BLaER1 treated with 17β-estradiol and CSF1 and Interleukin-3, amounts not matched to agents 10 nM and 100 nM (cell line): Measurements from ENCODE around the gene SOCS3.
A peak's percentile ranks its signal among the peaks of the same experiment; 100 is the strongest.

Experiments used
- H3K27ac ChIP-seq, 11 experiments: shearing (Covaris generic); formaldehyde crosslinking; 2 replicates each; pipeline ENCODE4 v1.8.1; 2022
- H3K27me3 ChIP-seq, 11 experiments: shearing (Covaris generic); formaldehyde crosslinking; 2 replicates each; pipeline ENCODE4 v1.8.1; 2022
- H3K36me3 ChIP-seq, 11 experiments: shearing (Covaris generic); formaldehyde crosslinking; 2 replicates each; pipeline ENCODE4 v1.8.1; 2022
- H3K4me1 ChIP-seq, 10 experiments: shearing (Covaris generic); formaldehyde crosslinking; 2 replicates each; pipeline ENCODE4 v1.8.1; 2022
- H3K4me2 ChIP-seq, 11 experiments: shearing (Covaris generic); formaldehyde crosslinking; 2 replicates each; pipeline ENCODE4 v1.8.1; 2022
- H3K4me3 ChIP-seq, 10 experiments: shearing (Covaris generic); formaldehyde crosslinking; 2 replicates each; pipeline ENCODE4 v1.8.1; 2022
- H3K9ac ChIP-seq, 11 experiments: shearing (Covaris generic); formaldehyde crosslinking; 2 replicates each; pipeline ENCODE4 v1.8.1; 2022
- H3K9me3 ChIP-seq, 11 experiments: shearing (Covaris generic); formaldehyde crosslinking; replicated peaks in 1 of 11; 2 replicates each; pipeline ENCODE4 v1.8.1; 2022
- H4K20me1 ChIP-seq, 11 experiments: shearing (Covaris generic); formaldehyde crosslinking; 2 replicates each; pipeline ENCODE4 v1.8.1; 2022
- Cebpa-rat ChIP-seq, 11 experiments: shearing (Covaris generic); IDR thresholded peaks; 2 replicates each; pipeline ENCODE4 v1.8.1; 2022

The SOCS3 gene

DNA sequence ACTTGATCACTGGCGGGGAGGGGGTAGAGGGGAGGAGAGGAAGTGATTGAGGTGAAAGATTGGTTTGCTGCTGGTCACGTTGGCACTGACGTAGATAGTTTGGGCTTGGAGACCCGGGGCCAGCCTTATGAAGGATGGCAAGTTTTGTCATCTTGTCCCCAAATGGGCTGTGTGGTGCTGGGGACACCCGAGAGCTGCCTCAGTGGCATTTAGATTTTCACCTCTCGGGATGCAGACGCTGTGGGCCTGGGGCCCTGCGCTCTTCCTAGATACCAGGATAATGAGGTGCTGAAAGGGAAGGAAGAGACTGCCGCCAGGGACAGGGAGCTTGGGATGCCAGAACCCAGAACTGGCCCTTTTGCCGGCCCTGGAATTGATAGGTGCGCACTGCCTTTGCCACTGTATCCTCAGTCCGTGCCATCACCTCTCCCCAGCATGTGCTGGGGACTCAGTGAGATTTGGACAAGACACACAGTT, 1.4 kb upstream of the SOCS3 start:
- TF ChIP-seq Cebpa-rat (IDR thresholded peaks at IDR 0.05): no peak

DNA sequence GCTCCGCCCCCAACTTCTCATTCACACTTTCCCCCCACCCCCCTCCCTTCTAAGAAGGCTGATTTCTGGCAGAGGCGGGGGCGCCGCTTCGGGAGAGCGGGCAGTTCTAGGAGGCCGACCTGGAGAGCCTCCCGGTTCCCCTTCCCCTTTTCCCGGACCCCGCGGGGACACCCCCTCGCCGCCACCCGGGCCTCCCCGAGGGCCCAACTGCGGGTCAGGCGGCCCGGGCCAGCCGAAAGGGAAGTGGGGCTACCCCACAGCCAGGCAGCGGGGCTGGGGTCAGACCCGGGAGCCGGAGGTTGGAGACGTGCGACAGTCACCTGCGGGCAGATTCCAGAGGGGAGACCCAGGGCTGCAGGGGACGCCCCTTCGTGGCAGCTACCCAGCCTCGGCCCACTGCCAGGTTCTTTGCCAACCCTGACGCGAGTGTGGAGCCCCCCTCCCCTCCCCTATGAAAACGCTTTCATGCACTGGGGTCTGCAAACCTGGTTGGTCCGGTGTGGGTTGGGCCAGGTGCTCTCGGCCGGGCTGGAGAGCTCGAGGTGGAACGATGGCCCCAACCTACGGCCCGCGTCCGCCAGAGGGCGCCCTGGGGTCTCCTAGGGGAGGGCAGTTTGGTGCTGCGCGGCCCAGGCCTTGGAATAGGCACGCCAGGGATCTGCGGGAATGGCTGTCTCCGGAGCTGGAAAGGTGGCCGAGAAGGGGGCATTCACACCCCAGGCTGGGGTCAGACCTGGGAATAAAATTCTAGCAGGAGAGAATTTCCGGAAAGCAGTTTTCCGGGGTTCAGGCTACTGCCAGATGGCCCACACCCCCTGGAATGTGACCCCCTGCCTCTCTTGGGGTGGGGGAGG, 721 bp upstream of the SOCS3 start:
- peak overlapping the region; percentile 84 to 99 (median 97) for H3K4me2 ChIP-seq
- peaks cover 28 to 90% (median 56%) of the 10 kb centered on the region in 10 experiments for H3K4me1 ChIP-seq
- peaks cover 23 to 43% (median 36%) of the 10 kb centered on the region in 11 experiments for H4K20me1 ChIP-seq
- peak overlapping the region; percentile 55 to 100 (median 71) for H3K4me3 ChIP-seq
- H3K27ac ChIP-seq: peak overlapping the region; percentile 52 to 93 (median 71); a peak in 21 of 22 replicates
- peaks cover 0 to 58% (median 46%) of the 10 kb centered on the region in 11 experiments; a peak in 18 of 22 replicates for H3K27me3 ChIP-seq
- TF ChIP-seq Cebpa-rat (IDR thresholded peaks at IDR 0.05): no peak
- H3K9ac ChIP-seq: peak overlapping the region; percentile 65 to 98 (median 77)
- H3K9me3 ChIP-seq: peaks cover 0 to 21% (median 0%) of the 10 kb centered on the region in 11 experiments; a peak in 4 of 22 replicates
- peaks cover 0 to 38% (median 0%) of the 10 kb centered on the region in 11 experiments; a peak in 11 of 22 replicates for H3K36me3 ChIP-seq

More for the DNA sequence above, 1.4 kb upstream of the SOCS3 start:
- peak overlapping the region in 9 of 11 experiments; percentile 8 to 99 (median 97); a peak in 14 of 22 replicates for H3K4me2 ChIP-seq
- H3K27ac ChIP-seq: peak overlapping the region in 3 of 11 experiments; percentile 6 to 93 (median 91); a peak in 3 of 22 replicates
- H3K4me3 ChIP-seq: no peak overlapping the region
- H3K9ac ChIP-seq: peak overlapping the region in 3 of 11 experiments; percentile 95 to 98 (median 96); a peak in 2 of 22 replicates
- peaks cover 0 to 31% (median 0%) of the 10 kb centered on the region in 11 experiments; a peak in 11 of 22 replicates for H3K36me3 ChIP-seq
- H3K9me3 ChIP-seq: peaks cover 0 to 21% (median 0%) of the 10 kb centered on the region in 11 experiments; a peak in 4 of 22 replicates
- H3K27me3 ChIP-seq: peaks cover 0 to 51% (median 40%) of the 10 kb centered on the region in 11 experiments; a peak in 18 of 22 replicates
- H3K4me1 ChIP-seq: peaks cover 35 to 90% (median 56%) of the 10 kb centered on the region in 10 experiments
- H4K20me1 ChIP-seq: peaks cover 23 to 36% (median 30%) of the 10 kb centered on the region in 11 experiments

DNA sequence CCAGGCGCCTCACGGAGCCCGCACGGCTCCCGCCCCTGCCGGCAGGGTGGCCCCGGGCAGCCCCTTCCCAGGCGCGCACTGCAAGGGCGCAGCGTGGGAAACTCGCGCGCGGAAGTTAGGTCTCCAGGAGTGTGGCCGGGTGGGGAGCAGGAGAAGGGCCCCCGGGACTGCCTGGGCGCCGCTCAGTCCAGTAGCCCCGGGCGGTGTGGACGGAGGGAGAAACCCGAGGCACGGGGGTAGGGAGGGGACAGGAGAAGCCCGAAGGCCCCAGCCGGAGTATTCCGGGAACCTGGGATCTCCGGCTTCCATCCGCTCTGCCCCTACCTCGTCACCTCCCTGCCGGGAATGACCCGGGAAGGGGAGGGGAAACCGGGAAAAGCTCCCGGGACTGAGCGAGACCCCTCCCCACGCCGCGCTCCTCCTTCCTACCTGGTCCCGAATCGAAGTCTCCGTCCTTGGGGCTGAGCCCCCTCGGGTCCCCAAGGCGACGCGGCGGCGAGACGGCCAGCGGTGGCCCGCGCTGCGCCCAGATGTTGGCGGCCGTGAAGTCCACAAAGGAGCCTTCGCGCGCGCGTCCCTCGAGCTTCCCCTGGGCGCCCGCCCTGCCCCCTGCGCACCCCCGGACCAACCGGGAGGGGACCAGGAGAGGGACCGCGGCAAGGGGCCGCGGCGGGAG, 418 bp downstream of the SOCS3 start:
- H3K27ac ChIP-seq: peak overlapping the region in 10 of 11 experiments; percentile 34 to 95 (median 76); a peak in 18 of 22 replicates
- peaks cover 0 to 21% (median 0%) of the 10 kb centered on the region in 11 experiments; a peak in 4 of 22 replicates for H3K9me3 ChIP-seq
- H4K20me1 ChIP-seq: peaks cover 23 to 54% (median 38%) of the 10 kb centered on the region in 11 experiments
- peak overlapping the region; percentile 95 to 100 (median 99) for H3K4me2 ChIP-seq
- peak overlapping the region; percentile 57 to 100 (median 82) for H3K4me3 ChIP-seq
- H3K36me3 ChIP-seq: peaks cover 0 to 46% (median 0%) of the 10 kb centered on the region in 11 experiments; a peak in 11 of 22 replicates
- H3K4me1 ChIP-seq: peaks cover 17 to 90% (median 52%) of the 10 kb centered on the region in 10 experiments
- no peak for TF ChIP-seq Cebpa-rat (IDR thresholded peaks at IDR 0.05)
- H3K27me3 ChIP-seq: peaks cover 0 to 65% (median 58%) of the 10 kb centered on the region in 11 experiments; a peak in 18 of 22 replicates
- peak overlapping the region; percentile 65 to 98 (median 77) for H3K9ac ChIP-seq

DNA sequence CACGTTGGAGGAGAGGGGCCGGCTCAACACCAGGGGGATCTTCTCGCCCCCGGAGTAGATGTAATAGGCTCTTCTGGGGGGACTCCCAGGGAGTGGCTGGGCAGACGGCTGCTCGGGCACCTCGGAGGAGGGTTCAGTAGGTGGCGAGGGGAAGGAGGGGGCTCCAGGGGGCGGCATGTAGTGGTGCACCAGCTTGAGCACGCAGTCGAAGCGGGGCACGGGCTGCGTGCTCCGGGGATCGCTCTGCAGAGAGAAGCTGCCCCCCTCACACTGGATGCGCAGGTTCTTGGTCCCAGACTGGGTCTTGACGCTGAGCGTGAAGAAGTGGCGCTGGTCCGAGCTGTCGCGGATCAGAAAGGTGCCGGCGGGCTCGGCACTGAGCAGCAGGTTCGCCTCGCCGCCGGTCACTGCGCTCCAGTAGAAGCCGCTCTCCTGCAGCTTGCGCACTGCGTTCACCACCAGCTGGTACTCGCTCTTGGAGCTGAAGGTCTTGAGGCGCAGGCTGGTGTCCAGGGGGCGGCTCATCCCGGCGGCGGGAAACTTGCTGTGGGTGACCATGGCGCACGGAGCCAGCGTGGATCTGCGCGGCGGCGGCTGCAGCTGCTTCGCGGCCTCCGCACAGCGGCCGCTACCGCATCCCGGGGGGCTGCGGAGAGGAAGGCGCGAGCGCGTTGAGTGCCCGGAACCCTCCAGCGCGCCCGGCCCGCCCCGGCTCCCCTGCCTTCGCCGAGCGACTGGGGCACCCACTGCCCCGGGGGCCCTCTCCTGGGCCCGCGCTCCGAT, 1.1 kb downstream of the SOCS3 start:
- Histone ChIP-seq H3K9ac (peak overlapping the region; percentile 65 to 98 (median 77); a peak in 20 of 22 replicates), H4K20me1 (peaks cover 23 to 61% (median 38%) of the 10 kb centered on the region in 11 experiments), H3K4me3 (peak overlapping the region; percentile 57 to 100 (median 82)), H3K9me3 (peaks cover 0 to 21% (median 0%) of the 10 kb centered on the region in 11 experiments; a peak in 4 of 22 replicates), H3K27ac (peak overlapping the region in 6 of 11 experiments; percentile 71 to 95 (median 92); a peak in 13 of 22 replicates), H3K4me2 (peak overlapping the region; percentile 95 to 100 (median 99)), H3K36me3 (peaks cover 0 to 46% (median 0%) of the 10 kb centered on the region in 11 experiments; a peak in 11 of 22 replicates), H3K27me3 (peaks cover 0 to 72% (median 64%) of the 10 kb centered on the region in 11 experiments; a peak in 18 of 22 replicates), H3K4me1 (peaks cover 13 to 90% (median 53%) of the 10 kb centered on the region in 10 experiments)
- TF ChIP-seq Cebpa-rat (IDR thresholded peaks at IDR 0.05): no peak

DNA sequence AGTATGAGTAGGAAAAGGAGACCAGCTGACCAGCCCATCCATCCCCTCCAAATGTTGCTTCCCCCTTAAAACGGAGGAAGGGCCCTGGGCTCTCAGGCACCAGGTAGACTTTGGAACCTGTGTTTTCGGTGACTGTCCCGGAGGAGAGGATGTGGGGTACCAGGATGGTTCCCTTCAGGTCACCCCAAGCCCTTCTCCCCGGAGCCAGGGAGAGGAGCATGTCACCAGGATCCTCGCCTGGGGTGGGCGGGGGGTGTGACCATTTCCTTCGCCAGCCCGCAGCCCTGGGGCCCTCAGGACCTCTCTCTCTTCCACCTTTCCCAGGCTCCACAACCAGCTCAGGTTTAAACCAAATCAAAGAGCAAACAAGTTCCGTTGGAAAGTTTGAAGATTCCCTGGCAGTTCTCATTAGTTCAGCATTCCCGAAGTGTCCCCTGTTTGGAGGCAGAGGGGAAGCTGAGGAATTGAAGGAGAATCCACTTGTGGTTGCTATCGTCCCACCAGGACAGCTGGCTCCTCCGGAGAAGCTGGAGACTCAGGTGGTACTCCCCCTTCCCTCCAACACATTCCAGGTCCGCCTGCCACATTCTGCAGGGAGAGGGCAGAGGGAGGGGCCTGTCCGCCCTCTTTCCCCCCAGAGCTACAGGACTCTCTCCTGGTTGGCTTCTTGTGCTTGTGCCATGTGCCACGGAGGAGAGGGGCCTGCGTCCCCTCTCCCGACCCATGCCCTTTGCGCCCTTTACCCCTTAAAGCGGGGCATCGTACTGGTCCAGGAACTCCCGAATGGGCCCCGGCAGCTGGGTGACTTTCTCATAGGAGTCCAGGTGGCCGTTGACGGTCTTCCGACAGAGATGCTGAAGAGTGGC, 2.0 kb downstream of the SOCS3 start:
- H3K4me2 ChIP-seq: peak overlapping the region in 6 of 11 experiments; percentile 95 to 100 (median 100); a peak in 11 of 22 replicates
- H4K20me1 ChIP-seq: peaks cover 23 to 65% (median 38%) of the 10 kb centered on the region in 11 experiments
- H3K27me3 ChIP-seq: peaks cover 0 to 81% (median 70%) of the 10 kb centered on the region in 11 experiments; a peak in 18 of 22 replicates
- H3K36me3 ChIP-seq: peaks cover 0 to 46% (median 0%) of the 10 kb centered on the region in 11 experiments; a peak in 11 of 22 replicates
- H3K9me3 ChIP-seq: peaks cover 0 to 21% (median 0%) of the 10 kb centered on the region in 11 experiments; a peak in 4 of 22 replicates
- TF ChIP-seq Cebpa-rat (IDR thresholded peaks at IDR 0.05): no peak
- H3K27ac ChIP-seq: peak overlapping the region in 3 of 11 experiments; percentile 91 to 95 (median 93); a peak in 6 of 22 replicates
- peak overlapping the region in 7 of 10 experiments; percentile 64 to 100 (median 93); a peak in 13 of 20 replicates for H3K4me3 ChIP-seq
- peaks cover 21 to 90% (median 58%) of the 10 kb centered on the region in 10 experiments for H3K4me1 ChIP-seq
- peak overlapping the region in 5 of 11 experiments; percentile 82 to 98 (median 96); a peak in 10 of 22 replicates for H3K9ac ChIP-seq

DNA sequence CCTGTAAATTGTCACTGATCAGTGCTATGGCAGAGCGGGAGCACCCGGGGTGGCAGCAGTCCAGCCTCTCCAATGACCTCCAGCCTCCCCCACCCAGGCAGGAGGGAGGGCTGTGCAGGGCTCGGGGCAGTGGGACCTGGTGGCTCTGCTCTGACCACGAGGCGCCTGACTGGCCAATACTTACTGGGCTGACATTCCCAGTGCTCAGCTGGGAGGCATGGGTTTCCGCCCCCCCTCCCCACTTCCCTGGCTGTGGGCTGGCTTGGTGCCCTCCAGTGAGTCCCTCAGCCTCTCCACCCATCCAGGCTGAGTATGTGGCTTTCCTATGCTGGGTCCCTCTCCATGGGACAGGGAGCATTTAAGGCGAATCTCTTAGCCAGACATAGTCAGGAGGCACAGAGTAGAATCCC, 2.7 kb downstream of the SOCS3 start:
- Histone ChIP-seq H3K4me3 (peak overlapping the region in 7 of 10 experiments; percentile 23 to 100 (median 93); a peak in 13 of 20 replicates), H4K20me1 (peaks cover 23 to 65% (median 38%) of the 10 kb centered on the region in 11 experiments), H3K27ac (peak overlapping the region in 3 of 11 experiments; percentile 46 to 95 (median 93); a peak in 6 of 22 replicates), H3K27me3 (peaks cover 0 to 81% (median 70%) of the 10 kb centered on the region in 11 experiments; a peak in 18 of 22 replicates), H3K4me2 (peak overlapping the region in 7 of 11 experiments; percentile 12 to 100 (median 99); a peak in 12 of 22 replicates), H3K36me3 (peaks cover 0 to 46% (median 0%) of the 10 kb centered on the region in 11 experiments; a peak in 11 of 22 replicates), H3K9me3 (peaks cover 0 to 21% (median 0%) of the 10 kb centered on the region in 11 experiments; a peak in 4 of 22 replicates), H3K4me1 (peaks cover 26 to 89% (median 61%) of the 10 kb centered on the region in 10 experiments), H3K9ac (peak overlapping the region in 4 of 11 experiments; percentile 95 to 98 (median 96); a peak in 9 of 22 replicates)
- no peak for TF ChIP-seq Cebpa-rat (IDR thresholded peaks at IDR 0.05)
